ES-I3 (cell line): ENCODE measurements around the gene EIF5A.

ENCODE experiments used
- H3K36me3 ChIP-seq: 2 replicates; pipeline ENCODE4 v1.6.1; 2013; ENCODE audit warnings: mild to moderate bottlenecking, low read length, control low read depth, moderate library complexity; ENCODE audit not compliant: insufficient read depth
- H3K4me1 ChIP-seq: 2 replicates; pipeline ENCODE4 v1.6.1; 2013; ENCODE audit warnings: mild to moderate bottlenecking, control low read depth, low read length; ENCODE audit not compliant: insufficient read depth
- H3K9ac ChIP-seq: 2 replicates; pipeline ENCODE4 v1.6.1; 2013; ENCODE audit warnings: low read depth, mild to moderate bottlenecking, low read length, moderate library complexity
- H3K9me3 ChIP-seq: 2 replicates; pipeline ENCODE4 v1.6.1; 2013; ENCODE audit warnings: mild to moderate bottlenecking, low read length, moderate library complexity; ENCODE audit not compliant: control insufficient read depth, insufficient read depth

Gene EIF5A

DNA sequence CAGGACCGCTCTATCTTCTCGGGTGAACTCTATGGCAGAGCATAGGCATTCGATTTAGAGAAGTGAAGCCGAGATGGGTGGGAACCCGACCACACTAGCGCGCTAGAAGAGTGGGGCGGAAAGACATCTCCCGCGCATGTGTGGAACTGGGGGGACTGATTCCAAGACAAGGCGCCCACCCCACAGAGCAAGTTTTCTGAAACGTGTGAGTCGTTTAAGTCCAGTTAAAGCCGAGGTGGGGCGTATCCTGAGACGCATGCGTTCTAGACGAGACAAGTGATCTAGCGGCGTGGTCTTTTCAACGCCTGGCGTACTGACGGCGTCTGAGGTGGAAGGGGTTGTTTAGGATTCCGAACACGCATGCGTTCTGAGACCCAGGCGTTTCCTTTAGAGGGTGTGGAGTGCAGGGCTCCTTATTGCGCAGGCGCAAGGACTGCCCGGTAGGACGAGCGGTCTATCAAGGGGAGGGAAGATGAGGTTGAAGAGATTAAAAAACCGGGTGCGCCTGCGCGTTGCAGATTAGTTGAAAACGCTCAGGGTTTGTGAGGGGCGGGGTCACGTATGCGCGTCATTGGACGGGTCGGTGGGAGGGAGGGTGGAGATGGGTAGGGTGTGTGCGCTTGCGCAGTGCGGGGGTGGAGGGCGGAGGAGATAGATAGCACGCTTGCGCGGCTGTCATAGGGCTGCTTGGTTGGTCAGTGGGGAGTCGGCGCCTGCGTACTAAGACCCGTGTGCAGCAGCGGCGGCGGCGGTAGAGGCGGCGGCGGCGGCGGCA, at the start of gene EIF5A:
Gene EIF5A (plus strand): TSS at position 718 of the 775 bp plus-strand sequence. CDS start 2,008 bp downstream, outside the sequence.
- Histone ChIP-seq H3K36me3 (peaks cover 23% of the 10 kb centered on the region), H3K9ac (peak within 1 kb of the TSS; percentile 98), H3K9me3 (no peaks in the 10 kb centered on the region), H3K4me1 (peaks cover 5% of the 10 kb centered on the region; the same call in 1 of the 2 replicates)

- H3K4me1 ChIP-seq: peaks cover 3% of the 10 kb centered on the region; the same call in 1 of the 2 replicates
- no peak overlapping the region for H3K9ac ChIP-seq
- H3K36me3 ChIP-seq: peaks cover 23% of the 10 kb centered on the region
- H3K9me3 ChIP-seq: no peaks in the 10 kb centered on the region
These were observed 48.5 kb upstream of the EIF5A start for GRCh38 chr17:7258731-7259554.

DNA sequence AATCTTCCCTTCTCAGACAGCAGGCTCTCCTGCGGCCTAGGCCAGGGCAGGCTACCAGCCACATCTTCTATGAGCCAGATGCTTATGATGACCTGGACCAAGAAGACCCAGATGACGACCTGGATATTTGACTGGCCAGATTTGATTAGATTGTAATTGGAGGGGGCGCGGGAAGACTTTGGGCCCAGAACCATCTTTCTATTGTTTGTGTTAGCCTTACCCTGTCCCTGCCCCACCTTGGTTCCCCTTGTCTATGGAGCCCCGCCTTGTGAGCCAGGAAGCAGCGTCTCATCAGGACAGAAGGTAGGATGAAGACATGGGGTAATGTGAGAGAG, 47.9 kb upstream of the EIF5A start:
- Histone ChIP-seq H3K9me3 (no peaks in the 10 kb centered on the region), H3K9ac (no peak overlapping the region), H3K4me1 (peaks cover 5% of the 10 kb centered on the region; the same call in 1 of the 2 replicates), H3K36me3 (peaks cover 18% of the 10 kb centered on the region)

DNA sequence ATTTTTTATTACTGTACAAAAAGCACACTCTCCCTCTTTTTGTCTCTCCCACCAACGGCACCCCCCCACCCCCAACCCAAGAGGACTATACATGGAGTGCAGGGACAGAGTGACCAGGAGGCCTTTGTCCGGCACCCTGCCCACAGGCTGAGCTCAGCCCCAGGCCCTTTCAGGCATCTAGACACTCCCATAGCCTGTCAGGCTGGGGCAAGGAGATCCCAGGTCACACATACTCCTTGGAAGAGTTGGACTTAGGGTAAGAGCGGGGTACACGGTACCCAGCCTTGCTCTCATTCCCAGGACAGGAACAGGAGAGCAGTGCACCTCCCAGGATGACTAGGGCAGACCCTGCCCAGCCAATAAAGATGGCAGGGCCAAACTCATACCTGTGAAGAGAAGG, 47.3 kb upstream of the EIF5A start:
- Histone ChIP-seq H3K36me3 (peaks cover 15% of the 10 kb centered on the region; the same call in 1 of the 2 replicates), H3K4me1 (peaks cover 5% of the 10 kb centered on the region; the same call in 1 of the 2 replicates), H3K9me3 (no peaks in the 10 kb centered on the region), H3K9ac (peak overlapping the region; percentile 94; the same call in 1 of the 2 replicates)

DNA sequence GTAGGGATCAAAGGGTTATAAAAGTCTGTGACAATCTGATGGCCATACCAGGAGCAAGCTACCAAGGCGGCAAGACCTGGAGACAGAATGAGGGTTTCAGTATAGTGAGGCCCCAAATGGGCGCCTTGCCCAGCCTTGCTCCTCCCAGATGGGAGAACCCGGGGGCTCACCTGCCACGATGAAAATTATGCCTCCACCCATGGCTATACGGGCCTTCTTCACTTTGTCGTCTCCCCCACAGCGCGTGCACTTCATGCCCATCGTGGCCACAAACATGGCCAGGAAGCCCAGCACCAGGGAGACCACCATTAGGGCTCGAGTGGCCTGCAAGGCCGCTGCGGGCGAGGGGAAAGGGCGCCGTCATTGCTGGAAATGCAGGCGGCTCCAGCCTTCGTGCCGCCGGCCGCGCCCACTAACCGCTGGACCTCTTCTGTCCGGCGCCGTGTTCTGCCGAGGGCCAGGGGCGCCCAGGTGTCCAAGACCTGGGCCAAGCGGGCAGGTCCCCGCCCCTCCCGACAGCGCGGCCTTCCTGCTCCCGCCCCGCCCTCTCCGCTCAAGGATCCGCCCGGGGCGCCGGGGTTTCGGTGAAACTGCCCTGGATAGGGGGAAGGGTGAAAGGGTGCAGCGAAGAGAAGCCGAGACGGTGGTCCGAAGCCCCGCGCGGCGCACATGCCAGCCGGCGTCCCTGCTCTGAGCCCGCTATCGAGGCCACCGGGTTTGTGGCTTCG, 46.6 kb upstream of the EIF5A start:
- peak overlapping the region; percentile 94 for H3K9ac ChIP-seq
- peaks cover 5% of the 10 kb centered on the region; the same call in 1 of the 2 replicates for H3K4me1 ChIP-seq
- peaks cover 15% of the 10 kb centered on the region; the same call in 1 of the 2 replicates for H3K36me3 ChIP-seq
- no peaks in the 10 kb centered on the region for H3K9me3 ChIP-seq

DNA sequence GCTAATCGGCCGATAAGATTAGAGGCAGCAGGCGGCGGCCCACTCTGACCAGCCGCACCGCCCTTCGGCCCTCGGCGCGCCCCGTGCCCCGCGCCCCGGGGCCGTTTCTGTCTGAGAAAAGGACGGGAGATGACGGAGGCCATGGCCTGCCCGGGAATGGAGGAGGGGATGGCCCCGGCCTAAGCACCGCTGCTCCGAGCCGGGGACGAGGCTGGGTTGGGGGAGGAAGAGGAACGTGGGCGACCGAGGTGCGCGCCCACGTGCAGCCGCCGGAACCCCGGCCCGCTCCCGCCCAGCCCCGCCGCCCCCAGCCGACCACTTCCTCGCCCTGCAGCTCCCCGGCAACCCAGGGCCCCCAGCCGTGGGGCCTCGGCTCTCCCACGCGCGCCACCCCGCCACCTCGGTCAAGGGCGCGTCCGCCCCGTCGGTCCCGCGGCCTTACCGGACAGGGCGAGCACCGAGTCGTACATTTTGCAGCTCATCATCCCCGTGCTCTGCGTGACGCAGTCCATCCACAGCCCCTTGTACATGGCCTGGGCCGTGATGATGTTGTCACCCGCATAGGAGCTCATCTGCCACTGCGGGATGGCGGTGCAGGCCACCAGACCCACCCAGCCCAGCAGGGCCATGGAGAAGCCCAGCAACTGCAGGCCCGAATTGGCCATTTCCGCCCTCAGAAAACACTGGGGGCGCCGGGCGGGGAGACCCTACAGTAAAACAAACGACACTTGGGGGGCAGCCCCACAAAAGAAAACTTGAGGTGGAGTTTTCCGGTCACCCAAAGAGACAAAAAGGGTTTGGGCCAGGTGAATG, 45.8 kb upstream of the EIF5A start:
- Histone ChIP-seq H3K36me3 (peaks cover 13% of the 10 kb centered on the region; the same call in 1 of the 2 replicates), H3K9me3 (no peaks in the 10 kb centered on the region), H3K4me1 (peaks cover 10% of the 10 kb centered on the region; the same call in 1 of the 2 replicates), H3K9ac (peak overlapping the region; percentile 94)

GRCh38 chr17:7262192-7262934, 45.1 kb upstream of the EIF5A start, which contains the start of gene CLDN7:
CLDN7 (minus strand) TSS chr17:7262478; CDS start chr17:7262043, 435 bp downstream.
- H3K4me1 ChIP-seq: peaks cover 13% of the 10 kb centered on the region; the same call in 1 of the 2 replicates
- H3K36me3 ChIP-seq: peaks cover 10% of the 10 kb centered on the region; the same call in 1 of the 2 replicates
- H3K9me3 ChIP-seq: no peaks in the 10 kb centered on the region
- H3K9ac ChIP-seq: peak within 1 kb of the TSS; percentile 94

GRCh38 chr17:7262935-7263800, 44.3 kb upstream of the EIF5A start:
- H3K4me1 ChIP-seq: peaks cover 13% of the 10 kb centered on the region; the same call in 1 of the 2 replicates
- H3K9ac ChIP-seq: peak overlapping the region; percentile 94
- H3K9me3 ChIP-seq: no peaks in the 10 kb centered on the region
- peaks cover 7% of the 10 kb centered on the region; the same call in 1 of the 2 replicates for H3K36me3 ChIP-seq

- peaks cover 6% of the 10 kb centered on the region; the same call in 1 of the 2 replicates for H3K36me3 ChIP-seq
- H3K9ac ChIP-seq: peak overlapping the region; percentile 94; the same call in 1 of the 2 replicates
- peaks cover 13% of the 10 kb centered on the region; the same call in 1 of the 2 replicates for H3K4me1 ChIP-seq
- no peaks in the 10 kb centered on the region for H3K9me3 ChIP-seq
These were observed 43.7 kb upstream of the EIF5A start for GRCh38 chr17:7263801-7264078.

DNA sequence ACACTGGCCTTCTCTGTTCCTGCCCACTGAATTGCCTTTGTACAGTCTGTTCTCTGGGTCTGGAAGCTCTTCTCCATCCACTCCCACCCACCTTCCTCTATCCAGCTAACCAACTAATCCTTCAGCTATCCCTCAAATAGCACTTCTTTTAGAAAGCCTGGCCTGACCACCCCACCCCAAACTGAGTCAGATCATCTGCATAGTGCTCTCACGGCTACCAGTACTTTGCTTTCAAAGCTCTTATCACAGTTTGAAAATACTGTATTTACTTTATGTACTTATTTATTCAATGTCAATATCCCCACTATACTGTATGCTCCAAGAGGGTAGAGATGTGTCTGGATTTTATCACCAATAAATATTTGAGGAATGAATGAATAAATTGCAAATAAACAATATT, 40.6 kb upstream of the EIF5A start:
- Histone ChIP-seq H3K9me3 (no peaks in the 10 kb centered on the region), H3K4me1 (peaks cover 13% of the 10 kb centered on the region; the same call in 1 of the 2 replicates), H3K9ac (no peak overlapping the region; the same call in 1 of the 2 replicates), H3K36me3 (no peaks in the 10 kb centered on the region)

GRCh38 chr17:7279448-7279847, 28.0 kb upstream of the EIF5A start:
- H3K36me3 ChIP-seq: no peaks in the 10 kb centered on the region
- H3K4me1 ChIP-seq: peaks cover 3% of the 10 kb centered on the region; the same call in 1 of the 2 replicates
- H3K9ac ChIP-seq: peak overlapping the region; percentile 32
- H3K9me3 ChIP-seq: no peaks in the 10 kb centered on the region

DNA sequence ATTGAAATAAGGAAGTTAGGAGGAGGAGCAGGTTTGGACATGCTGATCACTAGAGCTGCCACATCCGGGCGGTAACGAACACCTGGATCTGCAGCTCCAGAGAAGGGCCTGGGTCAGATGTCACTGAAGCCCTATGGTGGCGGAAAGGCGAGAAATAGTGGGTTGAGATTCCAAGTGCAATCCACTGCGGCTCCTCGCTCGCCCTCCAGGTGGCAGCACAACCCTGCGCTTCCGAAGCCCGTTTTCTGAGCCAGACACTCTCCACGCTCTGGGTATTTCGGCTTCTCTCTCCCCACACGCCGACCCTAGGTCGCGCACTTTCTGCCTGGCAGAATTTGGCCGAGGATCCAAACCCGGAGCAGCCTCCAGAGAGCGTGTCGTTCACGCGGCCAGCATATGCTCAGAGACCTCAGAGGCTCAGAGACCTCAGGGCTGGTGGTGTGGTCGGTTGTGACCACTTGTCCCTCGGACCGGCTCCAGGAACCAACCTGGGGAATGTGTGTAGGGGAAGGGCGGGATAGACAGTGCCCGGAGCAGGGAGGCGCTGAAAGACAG, 26.8 kb upstream of the EIF5A start:
- Histone ChIP-seq H3K9ac (peak overlapping the region; percentile 35), H3K36me3 (no peaks in the 10 kb centered on the region), H3K9me3 (no peaks in the 10 kb centered on the region), H3K4me1 (peaks cover 3% of the 10 kb centered on the region; the same call in 1 of the 2 replicates)
